ENCODE measurements around the gene ZC2HC1C. TPM values are rescaled to one million over a fixed set of nuclear protein-coding genes. Genes with fewer than 3 reads are reported as not detected.
A peak's percentile ranks its signal among the peaks of the same experiment; 100 is the strongest.

ZC2HC1C gene
- total and polyA plus RNA-seq, 9 of the 15 experiments (the other 6 are each of a cell fraction or from before 2014, with no cell fraction given) = 6.3 to 9.2 (median 7.7) TPM

DNA sequence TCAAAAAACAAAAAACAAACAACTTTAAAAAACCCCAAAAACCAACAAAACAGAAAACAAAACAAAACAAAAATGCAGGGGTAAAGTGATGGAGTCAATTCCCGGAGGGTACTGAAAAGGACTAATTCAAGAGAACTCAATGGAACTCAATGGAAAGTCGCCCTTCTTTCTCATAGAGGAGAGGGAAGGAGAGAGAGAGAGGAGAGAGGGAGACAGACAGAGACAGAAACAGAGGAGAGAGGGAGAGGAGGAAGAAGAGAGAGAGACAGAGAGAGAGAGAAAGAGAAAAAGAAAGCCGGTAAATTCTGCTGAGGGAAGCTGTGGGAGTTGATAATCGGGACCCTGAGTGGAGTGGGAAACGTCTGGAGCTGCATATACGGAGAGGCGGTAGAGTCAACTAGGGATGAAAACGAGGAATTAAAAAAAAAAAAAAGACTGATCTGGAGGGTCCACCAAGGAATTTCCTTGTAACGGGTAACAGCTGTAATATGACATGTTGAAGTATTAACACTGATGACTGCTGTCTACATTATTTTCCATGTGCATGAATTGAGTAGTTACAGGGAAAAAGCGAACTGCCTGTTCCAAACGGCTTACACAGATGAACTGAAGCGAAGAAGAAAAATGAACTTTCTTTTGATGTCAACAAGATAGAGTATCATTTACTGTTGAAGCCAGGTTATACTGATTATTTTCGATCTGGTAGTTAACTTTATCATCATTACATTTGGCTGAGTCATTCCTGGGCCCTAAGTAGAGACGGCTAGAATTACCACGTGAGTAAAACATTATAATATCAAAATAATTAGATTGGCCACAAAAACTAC, 934 bp upstream of the ZC2HC1C start (continued):
- TF ChIP-seq MTA3 (IDR thresholded peaks at IDR 0.05; ENCODE audit: borderline replicate concordance) = no peak
- no peak for TF ChIP-seq ZC3H8 (IDR thresholded peaks at IDR 0.05)
- 0 out of 2 replicates have a peak, but pooled peaks have one; percentile 17 for TF ChIP-seq SMARCA5 (IDR thresholded peaks at IDR 0.05)
- TF ChIP-seq RCOR1 (IDR thresholded peaks at IDR 0.05; ENCODE audit: borderline replicate concordance in 1 of 2, low read depth in 2 of 2, low read length in 2 of 2) = no peak
- no peak for TF ChIP-seq CBFA2T2 (conservative IDR thresholded peaks at IDR 0.05)
- TF ChIP-seq, protein P1, sequence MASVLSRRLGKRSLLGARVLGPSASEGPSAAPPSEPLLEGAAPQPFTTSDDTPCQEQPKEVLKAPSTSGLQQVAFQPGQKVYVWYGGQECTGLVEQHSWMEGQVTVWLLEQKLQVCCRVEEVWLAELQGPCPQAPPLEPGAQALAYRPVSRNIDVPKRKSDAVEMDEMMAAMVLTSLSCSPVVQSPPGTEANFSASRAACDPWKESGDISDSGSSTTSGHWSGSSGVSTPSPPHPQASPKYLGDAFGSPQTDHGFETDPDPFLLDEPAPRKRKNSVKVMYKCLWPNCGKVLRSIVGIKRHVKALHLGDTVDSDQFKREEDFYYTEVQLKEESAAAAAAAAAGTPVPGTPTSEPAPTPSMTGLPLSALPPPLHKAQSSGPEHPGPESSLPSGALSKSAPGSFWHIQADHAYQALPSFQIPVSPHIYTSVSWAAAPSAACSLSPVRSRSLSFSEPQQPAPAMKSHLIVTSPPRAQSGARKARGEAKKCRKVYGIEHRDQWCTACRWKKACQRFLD (CRISPR knock-in tag; IDR thresholded peaks at IDR 0.05) = no peak
- peak; percentile 24 for TF ChIP-seq SMARCA4 (IDR thresholded peaks at IDR 0.05)
- TF ChIP-seq, protein P2, sequence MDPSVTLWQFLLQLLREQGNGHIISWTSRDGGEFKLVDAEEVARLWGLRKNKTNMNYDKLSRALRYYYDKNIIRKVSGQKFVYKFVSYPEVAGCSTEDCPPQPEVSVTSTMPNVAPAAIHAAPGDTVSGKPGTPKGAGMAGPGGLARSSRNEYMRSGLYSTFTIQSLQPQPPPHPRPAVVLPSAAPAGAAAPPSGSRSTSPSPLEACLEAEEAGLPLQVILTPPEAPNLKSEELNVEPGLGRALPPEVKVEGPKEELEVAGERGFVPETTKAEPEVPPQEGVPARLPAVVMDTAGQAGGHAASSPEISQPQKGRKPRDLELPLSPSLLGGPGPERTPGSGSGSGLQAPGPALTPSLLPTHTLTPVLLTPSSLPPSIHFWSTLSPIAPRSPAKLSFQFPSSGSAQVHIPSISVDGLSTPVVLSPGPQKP (CRISPR knock-in tag; IDR thresholded peaks at IDR 0.05) = no peak
- TF ChIP-seq MAFK (IDR thresholded peaks at IDR 0.05; ENCODE audit: low read length) = peak; percentile 59; the same call in 1 of the 2 replicates
- TF ChIP-seq NFE2 (IDR thresholded peaks at IDR 0.05; ENCODE audit: low read depth) = peak; percentile 87
- no peak for TF ChIP-seq SMAD3 (CRISPR knock-in tag; conservative IDR thresholded peaks at IDR 0.05)
- TF ChIP-seq ZNF239 (CRISPR knock-in tag; IDR thresholded peaks at IDR 0.05) = no peak
- no peak for TF ChIP-seq ADNP (tag; IDR thresholded peaks at IDR 0.05)
- no peak for TF ChIP-seq NELFE (IDR thresholded peaks at IDR 0.05; ENCODE audit: insufficient read depth, insufficient read length)
- no peak for TF ChIP-seq MCM2 (IDR thresholded peaks at IDR 0.05; ENCODE audit: low read depth)
- TF ChIP-seq, protein P3, sequence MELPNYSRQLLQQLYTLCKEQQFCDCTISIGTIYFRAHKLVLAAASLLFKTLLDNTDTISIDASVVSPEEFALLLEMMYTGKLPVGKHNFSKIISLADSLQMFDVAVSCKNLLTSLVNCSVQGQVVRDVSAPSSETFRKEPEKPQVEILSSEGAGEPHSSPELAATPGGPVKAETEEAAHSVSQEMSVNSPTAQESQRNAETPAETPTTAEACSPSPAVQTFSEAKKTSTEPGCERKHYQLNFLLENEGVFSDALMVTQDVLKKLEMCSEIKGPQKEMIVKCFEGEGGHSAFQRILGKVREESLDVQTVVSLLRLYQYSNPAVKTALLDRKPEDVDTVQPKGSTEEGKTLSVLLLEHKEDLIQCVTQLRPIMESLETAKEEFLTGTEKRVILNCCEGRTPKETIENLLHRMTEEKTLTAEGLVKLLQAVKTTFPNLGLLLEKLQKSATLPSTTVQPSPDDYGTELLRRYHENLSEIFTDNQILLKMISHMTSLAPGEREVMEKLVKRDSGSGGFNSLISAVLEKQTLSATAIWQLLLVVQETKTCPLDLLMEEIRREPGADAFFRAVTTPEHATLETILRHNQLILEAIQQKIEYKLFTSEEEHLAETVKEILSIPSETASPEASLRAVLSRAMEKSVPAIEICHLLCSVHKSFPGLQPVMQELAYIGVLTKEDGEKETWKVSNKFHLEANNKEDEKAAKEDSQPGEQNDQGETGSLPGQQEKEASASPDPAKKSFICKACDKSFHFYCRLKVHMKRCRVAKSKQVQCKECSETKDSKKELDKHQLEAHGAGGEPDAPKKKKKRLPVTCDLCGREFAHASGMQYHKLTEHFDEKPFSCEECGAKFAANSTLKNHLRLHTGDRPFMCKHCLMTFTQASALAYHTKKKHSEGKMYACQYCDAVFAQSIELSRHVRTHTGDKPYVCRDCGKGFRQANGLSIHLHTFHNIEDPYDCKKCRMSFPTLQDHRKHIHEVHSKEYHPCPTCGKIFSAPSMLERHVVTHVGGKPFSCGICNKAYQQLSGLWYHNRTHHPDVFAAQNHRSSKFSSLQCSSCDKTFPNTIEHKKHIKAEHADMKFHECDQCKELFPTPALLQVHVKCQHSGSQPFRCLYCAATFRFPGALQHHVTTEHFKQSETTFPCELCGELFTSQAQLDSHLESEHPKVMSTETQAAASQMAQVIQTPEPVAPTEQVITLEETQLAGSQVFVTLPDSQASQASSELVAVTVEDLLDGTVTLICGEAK (IDR thresholded peaks at IDR 0.05) = 0 out of 2 replicates have a peak, but pooled peaks have one; percentile 43
- TF ChIP-seq, protein P3 (CRISPR knock-in tag; IDR thresholded peaks at IDR 0.05) = no peak

All from K562 (cell line).